ENCODE data around the gene ZBED4. TPM values are rescaled to one million over a fixed set of nuclear protein-coding genes. Genes with fewer than 3 reads are reported as not detected.

Gene ZBED4
- polyA plus RNA-seq, 4 donors: 16.6 to 18.2 (median 17.5) TPM

GRCh38 chr22:49917974-49918910, 64.6 kb downstream of the ZBED4 start, which contains the start of the genes ALG12 and CRELD2:
Gene ALG12 (minus strand): TSS chr22:49918438. CDS start chr22:49913765, 4,673 bp downstream.
Gene CRELD2 (plus strand): TSS chr22:49918634. CDS start chr22:49918770, 136 bp downstream.
- peak; percentile 91 to 93 (median 92) for DNase-seq (ENCODE audit: low read depth in 4 of 4, low spot score in 3 of 4)

DNA sequence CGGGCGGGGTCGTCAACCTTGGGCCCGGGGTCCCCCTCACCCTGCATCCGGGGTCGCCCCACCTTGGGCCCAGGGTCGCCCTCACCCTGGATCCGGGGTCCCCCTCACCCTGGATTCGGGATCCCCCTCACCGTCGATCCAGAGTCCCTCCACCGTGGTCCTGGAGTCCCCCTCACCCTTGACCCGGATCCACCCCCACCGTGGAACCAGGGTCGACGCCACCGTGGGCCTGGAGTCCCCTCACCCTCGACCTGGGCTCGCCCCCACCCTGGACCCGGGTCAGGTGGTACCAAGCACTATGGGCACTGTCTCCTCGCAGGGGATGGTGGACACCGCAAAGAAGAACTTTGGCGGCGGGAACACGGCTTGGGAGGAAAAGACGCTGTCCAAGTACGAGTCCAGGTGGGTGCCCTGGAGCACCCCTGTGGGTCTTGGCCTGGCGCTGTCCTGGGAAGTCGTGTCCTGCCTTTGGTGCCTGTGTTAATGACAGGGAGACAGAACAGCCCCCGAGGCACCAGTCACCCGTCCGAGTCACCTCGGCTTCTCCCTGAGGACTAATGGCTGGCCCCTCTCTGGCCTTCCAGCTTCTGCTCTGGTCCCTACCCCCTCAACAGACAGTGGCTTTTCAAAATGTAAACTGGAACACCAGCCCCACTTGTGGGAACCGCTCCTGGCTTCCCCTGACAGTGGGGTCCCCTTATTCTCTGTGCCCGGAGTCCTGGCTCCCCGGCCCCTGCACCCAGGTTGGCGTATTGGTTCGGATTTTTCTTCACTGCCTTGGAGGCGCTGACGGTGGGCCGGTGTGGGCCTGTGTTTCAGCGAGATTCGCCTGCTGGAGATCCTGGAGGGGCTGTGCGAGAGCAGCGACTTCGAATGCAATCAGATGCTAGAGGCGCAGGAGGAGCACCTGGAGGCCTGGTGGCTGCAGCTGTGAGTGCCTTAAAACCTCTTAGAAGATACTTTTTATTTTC, 65.6 kb downstream of the ZBED4 start:
- DNase-seq (ENCODE audit: low read depth in 4 of 4, low spot score in 3 of 4): no peak

DNA sequence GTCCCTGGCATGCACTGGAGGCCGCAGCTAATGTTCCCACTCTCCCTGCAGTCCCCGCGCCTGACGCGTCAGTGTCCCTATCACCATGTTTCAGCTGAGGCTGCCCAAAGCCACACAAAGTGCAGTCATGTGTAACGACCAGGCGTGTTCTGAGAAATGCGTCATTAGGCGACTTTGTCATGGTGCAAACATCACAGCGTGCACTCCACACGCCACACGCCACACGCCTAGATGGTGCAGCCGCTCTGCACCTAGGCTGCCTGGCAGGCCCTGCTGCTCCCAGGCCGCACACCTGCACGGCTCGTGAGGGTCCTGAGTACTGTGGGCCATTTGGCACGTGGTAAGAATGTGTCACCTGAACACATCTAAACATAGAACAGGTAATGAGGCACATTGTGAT, 67.2 kb downstream of the ZBED4 start:
- no peak for DNase-seq (ENCODE audit: low read depth in 4 of 4, low spot score in 3 of 4)

GRCh38 chr22:49921508-49922278, 68.0 kb downstream of the ZBED4 start:
- no peak for DNase-seq (ENCODE audit: low read depth in 4 of 4, low spot score in 3 of 4)

DNA sequence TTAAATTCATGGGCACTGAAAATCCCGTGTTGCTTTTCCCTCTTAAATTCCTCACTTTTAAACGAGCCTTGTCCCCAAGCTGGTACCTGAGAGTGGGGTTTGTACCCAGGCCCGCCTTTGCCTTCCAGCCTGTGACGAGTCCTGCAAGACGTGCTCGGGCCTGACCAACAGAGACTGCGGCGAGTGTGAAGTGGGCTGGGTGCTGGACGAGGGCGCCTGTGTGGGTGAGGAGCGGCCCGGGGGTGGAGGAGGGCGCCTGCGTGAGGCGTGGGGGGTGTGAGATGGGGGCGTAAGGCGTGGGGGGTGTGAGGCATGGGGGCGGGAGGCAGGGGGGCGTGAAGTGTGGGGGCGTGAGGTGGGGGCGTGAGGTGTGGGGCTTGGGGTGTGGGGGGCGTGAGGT, 68.8 kb downstream of the ZBED4 start:
- no peak for DNase-seq (ENCODE audit: low read depth in 4 of 4, low spot score in 3 of 4)

GRCh38 chr22:49922926-49923325, 69.3 kb downstream of the ZBED4 start:
- DNase-seq (ENCODE audit: low read depth in 4 of 4, low spot score in 3 of 4): no peak

- no peak for DNase-seq (ENCODE audit: low read depth in 4 of 4, low spot score in 3 of 4)
Measured at GRCh38 chr22:49923445-49923844, 69.8 kb downstream of the ZBED4 start.

DNA sequence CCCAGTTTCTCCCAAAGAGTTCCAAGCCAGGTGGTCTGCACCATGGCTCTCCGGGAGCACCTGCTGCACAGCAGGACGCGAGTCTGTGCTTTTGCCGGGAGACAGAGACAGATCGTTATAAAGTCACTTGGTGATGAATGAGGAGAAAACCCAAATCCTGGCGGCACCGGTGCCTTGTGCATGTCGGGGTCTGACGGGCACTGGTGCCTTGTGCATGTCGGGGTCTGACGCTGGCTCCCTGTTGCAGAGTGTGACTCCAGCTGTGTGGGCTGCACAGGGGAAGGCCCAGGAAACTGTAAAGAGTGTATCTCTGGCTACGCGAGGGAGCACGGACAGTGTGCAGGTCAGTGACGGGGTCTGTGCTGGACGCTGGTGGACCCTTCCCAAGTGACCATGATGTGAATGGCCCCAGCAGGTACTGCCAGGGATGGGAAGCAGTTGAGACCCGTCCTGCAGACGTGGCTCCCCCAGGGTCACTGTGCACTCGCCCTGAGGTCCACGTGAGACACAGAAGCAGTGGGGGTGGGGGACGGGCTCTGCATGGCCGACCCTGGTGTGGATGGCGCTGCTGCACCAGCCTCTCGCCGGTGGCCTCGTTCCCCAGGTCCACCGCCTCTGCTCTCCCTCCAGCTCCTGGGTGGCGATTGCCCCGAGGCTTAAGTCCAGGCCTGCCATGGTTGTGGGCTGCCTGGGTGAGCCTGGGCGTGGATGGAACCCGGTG, 70.6 kb downstream of the ZBED4 start:
- DNase-seq (ENCODE audit: low read depth in 4 of 4, low spot score in 3 of 4): no peak

DNA sequence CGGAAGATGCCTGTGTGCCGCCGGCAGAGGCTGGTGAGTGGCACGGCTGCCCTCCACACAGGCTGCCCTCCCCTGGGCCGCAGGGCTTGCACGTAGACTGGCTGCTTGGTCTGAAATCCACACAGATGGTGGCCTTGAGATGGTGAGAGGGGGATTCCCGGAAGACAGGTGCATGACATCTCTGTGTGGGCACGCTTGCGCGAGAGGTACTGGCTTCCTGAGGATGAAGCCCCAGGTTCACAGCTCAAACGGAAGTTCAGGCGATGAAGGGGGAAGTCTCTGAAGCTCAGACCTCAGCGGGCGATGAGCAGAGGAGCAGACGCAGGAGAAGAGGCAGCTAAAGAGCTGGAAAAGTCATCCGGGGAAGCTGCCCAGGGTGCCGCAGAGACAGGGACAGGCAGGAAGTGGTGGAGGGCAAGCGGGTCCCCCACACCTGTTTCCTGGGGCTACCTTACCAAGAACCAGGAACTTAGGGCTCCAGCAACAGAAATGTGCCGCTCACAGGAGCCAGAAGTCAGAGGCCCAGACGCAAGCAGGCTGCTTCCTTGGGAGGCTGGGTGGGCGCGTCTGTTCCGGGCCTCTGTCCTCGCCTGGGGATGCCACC, 72.0 kb downstream of the ZBED4 start:
- DNase-seq (ENCODE audit: low read depth in 4 of 4, low spot score in 3 of 4): no peak

DNA sequence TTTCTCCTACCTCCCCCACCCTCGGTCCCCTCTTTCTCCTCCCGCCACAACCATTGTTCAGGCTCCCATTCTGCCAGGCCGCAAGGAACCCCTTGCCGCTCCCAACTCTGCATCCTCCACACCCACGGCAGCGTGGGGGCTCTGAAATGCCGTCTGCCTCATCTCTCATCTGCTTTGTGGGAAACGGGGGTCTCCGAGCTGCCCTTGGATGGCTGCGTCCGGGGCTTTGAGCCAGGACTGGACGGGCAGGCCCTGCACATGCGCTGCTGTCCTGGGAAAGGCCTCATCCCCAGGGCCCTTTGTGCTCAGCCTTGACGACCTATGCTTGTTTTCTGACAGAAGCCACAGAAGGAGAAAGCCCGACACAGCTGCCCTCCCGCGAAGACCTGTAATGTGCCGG, 73.3 kb downstream of the ZBED4 start:
- no peak for DNase-seq (ENCODE audit: low read depth in 4 of 4, low spot score in 3 of 4)

DNA sequence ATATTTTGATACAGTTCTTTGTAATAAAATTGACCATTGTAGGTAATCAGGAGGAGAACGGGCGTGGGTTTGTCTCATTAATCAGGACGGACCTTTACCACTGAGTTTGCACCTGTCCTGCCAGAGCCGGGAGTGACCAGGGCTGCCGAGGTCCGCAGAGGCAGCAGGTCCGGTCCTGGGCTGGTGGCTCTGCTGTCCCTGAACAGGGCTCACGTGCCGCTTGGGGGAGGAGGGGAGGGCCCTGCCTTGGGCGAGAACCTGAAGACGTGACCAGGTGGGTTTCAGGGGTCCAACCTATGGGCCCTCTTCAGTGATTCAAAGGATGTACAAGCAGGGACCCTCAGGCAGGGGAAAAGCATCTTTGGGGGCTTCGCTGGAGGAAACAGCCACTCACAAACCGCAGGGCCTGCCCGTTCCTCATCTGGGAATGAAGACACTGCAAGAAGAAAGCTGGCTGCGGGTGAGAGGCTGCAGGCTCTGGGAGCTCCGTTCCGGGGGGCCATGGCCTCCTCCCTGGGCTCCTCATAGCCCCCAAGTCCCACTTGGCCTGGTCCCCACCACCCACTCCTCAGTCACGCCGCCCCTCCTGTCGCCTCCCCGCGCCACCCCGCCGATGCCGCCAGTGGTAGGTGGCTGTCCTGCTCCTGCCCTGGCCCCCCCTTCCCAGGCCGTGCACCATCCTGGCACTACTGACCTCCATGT, 74.0 kb downstream of the ZBED4 start:
- no peak for DNase-seq (ENCODE audit: low read depth in 4 of 4, low spot score in 3 of 4)

DNA sequence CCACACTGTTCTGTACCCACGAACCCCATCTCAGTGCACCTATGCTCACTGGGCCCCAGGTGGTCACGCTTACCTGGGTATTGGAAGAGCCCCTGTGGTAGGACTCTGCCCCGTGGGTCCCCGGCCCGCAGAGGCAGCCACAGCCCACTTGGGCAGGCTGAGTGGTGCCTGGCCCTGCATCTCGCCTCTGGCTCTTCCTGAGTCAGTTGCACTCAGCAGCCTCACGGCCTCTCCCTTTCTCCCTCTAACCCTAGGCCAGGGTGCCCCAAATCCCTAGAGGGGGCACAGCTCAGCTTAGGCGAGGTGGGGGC, 74.5 kb downstream of the ZBED4 start:
- no peak for DNase-seq (ENCODE audit: low read depth in 4 of 4, low spot score in 3 of 4)

- DNase-seq (ENCODE audit: low read depth in 4 of 4, low spot score in 3 of 4): no peak
Measured at GRCh38 chr22:49928555-49929210, 75.0 kb downstream of the ZBED4 start.

GRCh38 chr22:49929211-49929979, 75.8 kb downstream of the ZBED4 start:
- DNase-seq (ENCODE audit: low read depth in 4 of 4, low spot score in 3 of 4): no peak

- DNase-seq (ENCODE audit: low read depth in 4 of 4, low spot score in 3 of 4): no peak
Measured at GRCh38 chr22:49929994-49930575, 76.4 kb downstream of the ZBED4 start.

- peak in 1 of 4 donors; percentile 38 for DNase-seq (ENCODE audit: low read depth in 4 of 4, low spot score in 3 of 4)
Measured at GRCh38 chr22:49930596-49931412, 77.2 kb downstream of the ZBED4 start.

Measured in right renal pelvis (tissue), 4 donors.